AG09319 (cell line): ENCODE results near the gene DUOX2.

Experiments used
- DNase-seq: peaks from one replicate; pipeline ENCODE4 v3.0.0-alpha.2; 2010; ENCODE audit warnings: low read depth; ENCODE audit errors: extremely low read depth
- TF ChIP-seq, protein P1 (sequence below): IDR thresholded peaks from 2 replicates; pipeline ENCODE4 v1.5.1; 2011; ENCODE audit warnings: low read depth, mild to moderate bottlenecking, inconsistent platforms, low read length, moderate library complexity

Gene DUOX2

GRCh38 chr15:45131510-45131909 is 17.5 kb upstream of the DUOX2 start:
- TF ChIP-seq, protein P1, sequence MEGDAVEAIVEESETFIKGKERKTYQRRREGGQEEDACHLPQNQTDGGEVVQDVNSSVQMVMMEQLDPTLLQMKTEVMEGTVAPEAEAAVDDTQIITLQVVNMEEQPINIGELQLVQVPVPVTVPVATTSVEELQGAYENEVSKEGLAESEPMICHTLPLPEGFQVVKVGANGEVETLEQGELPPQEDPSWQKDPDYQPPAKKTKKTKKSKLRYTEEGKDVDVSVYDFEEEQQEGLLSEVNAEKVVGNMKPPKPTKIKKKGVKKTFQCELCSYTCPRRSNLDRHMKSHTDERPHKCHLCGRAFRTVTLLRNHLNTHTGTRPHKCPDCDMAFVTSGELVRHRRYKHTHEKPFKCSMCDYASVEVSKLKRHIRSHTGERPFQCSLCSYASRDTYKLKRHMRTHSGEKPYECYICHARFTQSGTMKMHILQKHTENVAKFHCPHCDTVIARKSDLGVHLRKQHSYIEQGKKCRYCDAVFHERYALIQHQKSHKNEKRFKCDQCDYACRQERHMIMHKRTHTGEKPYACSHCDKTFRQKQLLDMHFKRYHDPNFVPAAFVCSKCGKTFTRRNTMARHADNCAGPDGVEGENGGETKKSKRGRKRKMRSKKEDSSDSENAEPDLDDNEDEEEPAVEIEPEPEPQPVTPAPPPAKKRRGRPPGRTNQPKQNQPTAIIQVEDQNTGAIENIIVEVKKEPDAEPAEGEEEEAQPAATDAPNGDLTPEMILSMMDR, result no peak
- no peak for DNase-seq

- no peak for DNase-seq
- TF ChIP-seq, protein P1, result no peak
These were observed 16.5 kb upstream of the DUOX2 start for GRCh38 chr15:45130291-45131000.

GRCh38 chr15:45129651-45130129 is 15.7 kb upstream of the DUOX2 start, which contains the start of the genes DUOX1 and DUOXA1:
Gene DUOX1 (plus strand): TSS chr15:45129994. CDS start chr15:45131967, 1,973 bp downstream.
Gene DUOXA1 (minus strand): TSS chr15:45129879. CDS start chr15:45123014, 6,865 bp downstream.
- TF ChIP-seq, protein P1, result no peak
- no peak for DNase-seq

- TF ChIP-seq, protein P1, result no peak
- no peak for DNase-seq
These were observed 15.1 kb upstream of the DUOX2 start for GRCh38 chr15:45128971-45129639.

GRCh38 chr15:45126535-45127158 is 12.7 kb upstream of the DUOX2 start:
- no peak for DNase-seq
- TF ChIP-seq, protein P1, result peak; percentile 59

DNA sequence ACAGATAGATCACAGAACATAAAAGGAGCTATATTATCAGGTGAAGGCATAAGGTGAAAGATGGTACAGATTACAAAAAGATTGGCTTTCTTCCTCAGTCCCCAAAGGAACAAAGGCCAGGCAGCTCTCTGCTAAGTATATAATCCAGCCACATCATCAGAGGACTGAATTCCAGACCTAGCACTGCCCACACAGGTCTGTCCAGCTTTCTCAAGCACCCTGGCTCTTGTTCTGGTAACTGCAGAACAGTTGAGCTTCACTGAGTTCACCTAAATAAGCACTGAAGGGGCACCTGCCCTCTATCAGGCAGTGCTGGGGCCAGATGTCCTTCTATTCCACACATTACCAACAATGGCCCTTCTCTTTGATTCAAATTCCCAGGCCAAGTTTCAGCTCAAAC is 9.4 kb upstream of the DUOX2 start:
- TF ChIP-seq, protein P1, result no peak
- DNase-seq, result no peak

DNA sequence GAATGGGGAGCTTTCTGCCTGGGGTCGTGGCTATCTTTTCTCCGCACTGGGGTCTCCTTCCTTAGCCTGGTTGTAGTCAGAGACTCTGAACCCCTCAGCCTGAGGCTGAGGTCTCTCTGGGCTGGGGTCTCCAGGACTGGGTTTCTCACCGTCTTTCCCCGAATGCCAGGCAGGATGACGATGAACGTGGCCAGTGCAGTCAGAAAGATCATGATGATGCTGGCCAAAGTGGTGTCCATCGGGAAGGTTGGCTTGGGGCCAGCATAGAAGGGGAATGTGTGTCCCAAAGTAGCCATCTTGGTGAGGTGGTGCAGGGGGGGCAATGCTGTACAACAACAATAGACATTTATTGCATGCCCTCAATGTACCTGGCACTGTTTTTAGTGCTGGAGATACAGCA is 8.7 kb upstream of the DUOX2 start:
- TF ChIP-seq, protein P1, result no peak

More for the DNA sequence above, 8.7 kb upstream of the DUOX2 start:
- no peak for DNase-seq
